RPMI7951 (cell line): Measurements from ENCODE around the gene TEX26. TPM values are rescaled to one million over a fixed set of nuclear protein-coding genes. Genes with fewer than 3 reads are reported as not detected.
A peak's percentile ranks its signal among the peaks of the same experiment; 100 is the strongest.

Experiments used
- DNase-seq: peaks from one replicate; pipeline ENCODE4 v3.0.0-alpha.2; 2012; ENCODE audit warnings: low read depth
- total RNA-seq: library from RNA; depleted of rRNA; stranded (reverse); fragments of >200 nt; shearing (Covaris generic); gene quantifications from 2 replicates; pipeline ENCODE4 v1.2.3, GENCODE V29; 2014

The TEX26 gene
- total RNA-seq, 1 experiment from 2014 or later, result not detected

GRCh38 chr13:30976025-30976424 is 43.6 kb downstream of the TEX26 start:
- no peak for DNase-seq

DNA sequence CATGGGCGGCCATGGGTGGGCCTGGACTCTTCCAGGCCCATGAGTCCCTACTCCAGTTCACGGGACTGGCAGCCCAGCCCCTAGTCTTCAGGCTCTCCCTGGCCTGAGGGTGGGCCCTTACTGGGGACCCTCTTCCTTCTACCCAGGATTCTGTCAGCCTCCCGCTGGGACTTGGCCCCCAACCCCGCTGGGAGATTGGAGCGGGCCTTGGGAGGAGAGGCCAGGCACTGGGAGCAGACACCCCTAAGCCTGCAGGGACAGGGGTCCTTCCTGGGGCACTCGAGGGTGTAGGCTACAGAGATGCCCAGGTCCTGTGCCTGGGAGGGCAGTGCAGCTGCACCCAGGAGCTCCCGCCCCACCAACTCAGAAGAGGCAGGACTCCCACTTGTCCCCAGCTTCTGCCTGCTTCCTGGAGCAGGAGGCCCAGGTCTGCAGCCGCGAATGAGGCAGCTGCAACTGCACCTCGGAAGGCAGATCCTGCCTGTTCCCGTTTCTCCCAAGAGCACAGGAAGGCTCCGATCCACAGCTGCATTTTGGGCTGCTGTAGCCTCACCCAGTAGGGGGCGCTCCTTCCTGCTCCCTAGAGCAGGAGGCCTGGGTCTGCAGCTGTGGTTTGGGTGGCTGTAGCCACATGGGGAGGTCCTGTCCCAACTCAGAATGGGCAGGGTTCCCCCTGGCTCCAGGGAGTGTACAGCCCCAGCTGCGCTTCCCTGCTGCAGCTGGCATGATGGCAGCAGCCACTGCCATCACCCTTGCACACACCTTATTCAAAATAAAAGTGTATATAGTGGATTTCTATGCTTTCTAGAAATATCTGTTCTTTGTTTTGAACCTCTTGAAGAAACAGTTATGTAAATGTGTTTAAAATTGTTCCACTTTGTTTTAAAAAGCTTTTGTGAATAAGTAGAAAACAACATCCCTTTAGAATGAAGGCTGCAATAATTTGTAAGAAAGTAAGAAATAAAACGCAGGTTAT is 46.8 kb downstream of the TEX26 start:
- DNase-seq, result no peak

DNA sequence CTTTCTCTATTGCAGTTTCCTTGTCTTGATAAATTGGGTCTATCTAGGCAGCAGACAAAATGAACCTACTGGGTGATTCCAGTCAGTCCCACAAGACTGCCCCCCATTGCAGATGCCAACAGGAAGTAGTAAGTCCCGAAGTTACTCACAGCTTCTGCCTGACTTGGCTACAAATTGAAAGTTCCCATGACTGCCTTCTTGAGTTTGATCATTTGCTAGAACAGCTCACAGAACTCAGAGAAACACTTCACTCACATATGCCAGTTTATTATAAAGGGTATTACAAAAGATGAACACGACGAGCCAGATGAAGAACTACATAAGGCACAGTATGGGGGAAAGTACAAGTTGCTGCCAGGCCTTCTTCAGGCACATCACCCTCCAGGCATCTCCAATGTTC is 50.0 kb downstream of the TEX26 start:
- DNase-seq, result no peak

- DNase-seq, result no peak
These were observed 50.5 kb downstream of the TEX26 start for GRCh38 chr13:30982906-30983305.

- no peak for DNase-seq
These were observed 51.0 kb downstream of the TEX26 start for GRCh38 chr13:30983431-30983830.

GRCh38 chr13:30984620-30985019 is 52.2 kb downstream of the TEX26 start:
- DNase-seq, result no peak

DNA sequence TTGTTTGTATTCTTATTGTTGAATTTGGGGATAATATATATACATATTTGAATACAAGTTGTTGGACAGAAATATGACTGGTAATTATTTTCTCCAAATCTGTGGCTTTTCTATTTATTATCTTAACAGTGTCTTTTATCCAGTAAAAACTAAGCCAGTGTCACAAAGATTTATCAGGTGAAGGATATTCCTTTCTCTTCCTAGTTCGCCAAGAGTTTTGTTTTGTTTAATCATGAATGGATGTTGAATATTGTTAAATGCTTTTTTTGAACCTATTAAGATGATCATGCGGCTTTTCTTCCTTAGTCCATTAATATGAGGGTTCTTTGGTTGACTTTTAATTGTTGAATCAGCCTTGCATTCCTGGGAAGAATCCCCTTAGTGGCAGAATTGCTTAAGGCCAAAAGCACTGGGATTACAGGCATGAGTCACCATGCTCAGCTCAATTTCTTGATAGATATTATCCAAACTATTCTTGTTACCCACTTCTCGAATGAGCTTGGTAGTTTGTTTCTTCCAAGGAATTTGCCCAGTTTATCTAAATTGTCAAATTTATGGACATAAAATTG is 53.3 kb downstream of the TEX26 start:
- peak; percentile 74 for DNase-seq

GRCh38 chr13:30991184-30991583 is 58.7 kb downstream of the TEX26 start:
- DNase-seq, result no peak

- no peak for DNase-seq
These were observed 59.5 kb downstream of the TEX26 start for GRCh38 chr13:30991922-30992321.

DNA sequence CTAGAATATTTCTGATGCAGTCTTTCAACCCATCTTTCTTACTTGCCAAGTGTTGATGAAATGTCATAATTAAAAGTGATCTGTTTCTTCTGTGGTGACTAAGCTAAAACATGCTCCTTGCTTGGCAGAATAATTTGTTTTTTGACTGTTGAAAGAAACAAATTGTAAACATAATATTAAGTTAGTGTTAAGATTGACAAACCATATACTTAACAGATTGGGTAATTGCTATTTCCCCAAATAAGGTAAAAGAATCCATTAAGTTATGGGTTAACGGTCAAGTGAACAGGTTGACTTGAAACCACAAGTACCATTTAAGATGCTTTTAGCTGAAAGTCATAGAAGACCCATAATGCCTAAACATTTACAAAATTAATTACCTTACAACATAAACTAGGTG is 62.9 kb downstream of the TEX26 start:
- no peak for DNase-seq

DNA sequence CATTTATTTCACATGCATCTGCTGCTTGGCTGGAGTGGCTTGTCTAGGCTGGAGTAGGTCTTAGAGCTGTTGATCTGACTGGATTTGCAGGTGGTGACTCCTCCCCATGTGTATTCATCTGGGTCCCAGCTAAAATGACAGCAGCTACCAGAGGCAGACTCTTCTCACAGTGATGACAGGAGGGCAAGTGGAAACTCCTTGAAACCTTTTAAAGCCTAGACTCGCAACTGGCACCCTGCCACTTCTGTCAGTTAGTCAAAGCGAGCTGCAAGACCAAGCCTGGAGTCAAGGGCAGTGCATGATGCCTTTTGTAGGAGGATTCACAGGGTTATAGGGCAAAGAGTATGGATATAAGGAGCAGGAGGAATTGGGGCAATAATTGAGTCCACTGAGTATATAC is 65.2 kb downstream of the TEX26 start:
- DNase-seq, result no peak

DNA sequence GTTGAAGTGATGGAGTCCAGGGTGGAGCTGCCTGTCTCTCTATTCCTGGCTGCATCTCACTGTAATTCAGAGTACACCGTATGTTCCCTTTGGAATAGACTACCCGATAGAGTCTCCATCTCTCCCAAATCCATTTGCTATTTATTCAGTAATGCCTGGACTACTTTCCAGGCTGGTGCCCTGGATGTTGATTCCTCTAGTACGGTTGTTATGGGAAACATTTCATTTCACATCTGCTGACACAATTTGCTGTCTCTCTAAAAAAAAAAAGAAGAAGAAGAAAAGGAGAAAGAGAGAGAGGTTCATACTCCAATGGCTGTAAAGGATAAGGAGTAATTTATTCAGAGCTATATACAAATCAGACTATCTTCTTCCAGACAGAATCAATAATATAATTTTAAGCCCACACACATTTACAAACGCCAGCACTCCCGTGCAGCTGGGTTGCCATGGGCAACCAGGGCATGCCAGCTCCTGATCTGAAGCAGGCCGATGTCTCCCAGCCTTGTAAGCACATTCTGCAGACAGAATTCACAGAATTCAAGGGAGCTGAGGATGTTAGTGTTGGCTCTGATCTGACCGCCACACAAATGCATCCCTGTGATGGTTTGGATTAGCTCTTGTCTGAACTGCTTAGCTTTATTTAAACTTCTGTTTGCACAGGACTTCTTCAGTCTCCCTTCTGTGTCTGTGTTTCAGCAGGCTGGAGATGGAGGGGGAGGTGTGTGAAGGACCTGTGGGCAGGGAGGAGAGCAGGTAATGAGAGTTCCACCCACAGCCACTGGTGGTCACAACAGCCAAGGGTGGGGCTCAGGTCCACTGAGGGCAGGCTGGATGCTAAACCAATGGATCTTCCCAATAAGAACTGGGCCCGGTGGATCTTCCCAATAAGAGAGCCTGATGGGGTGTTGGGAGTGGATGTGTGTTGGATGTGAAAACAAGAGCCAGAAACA is 66.0 kb downstream of the TEX26 start:
- DNase-seq, result no peak

DNA sequence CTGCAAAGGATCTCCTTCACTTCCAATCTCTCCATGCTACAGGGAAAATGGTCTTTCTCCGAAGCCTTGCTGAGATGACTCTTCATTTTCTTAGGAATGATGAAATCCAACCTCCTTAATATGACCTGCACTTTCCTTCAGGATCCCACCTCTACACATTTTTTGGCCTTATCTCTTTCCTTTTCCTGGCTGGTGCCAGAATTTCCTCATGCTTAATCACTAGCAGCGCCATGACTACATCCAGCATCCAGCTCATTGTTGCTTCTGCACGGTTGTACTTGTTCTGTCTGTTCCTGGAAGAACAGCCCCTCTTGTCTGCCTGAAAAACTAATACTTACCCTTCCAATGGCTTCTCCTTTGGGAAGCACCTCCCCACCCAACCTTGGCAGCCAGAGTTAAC is 68.4 kb downstream of the TEX26 start:
- DNase-seq, result no peak

GRCh38 chr13:31001647-31002046 is 69.2 kb downstream of the TEX26 start:
- DNase-seq, result no peak

DNA sequence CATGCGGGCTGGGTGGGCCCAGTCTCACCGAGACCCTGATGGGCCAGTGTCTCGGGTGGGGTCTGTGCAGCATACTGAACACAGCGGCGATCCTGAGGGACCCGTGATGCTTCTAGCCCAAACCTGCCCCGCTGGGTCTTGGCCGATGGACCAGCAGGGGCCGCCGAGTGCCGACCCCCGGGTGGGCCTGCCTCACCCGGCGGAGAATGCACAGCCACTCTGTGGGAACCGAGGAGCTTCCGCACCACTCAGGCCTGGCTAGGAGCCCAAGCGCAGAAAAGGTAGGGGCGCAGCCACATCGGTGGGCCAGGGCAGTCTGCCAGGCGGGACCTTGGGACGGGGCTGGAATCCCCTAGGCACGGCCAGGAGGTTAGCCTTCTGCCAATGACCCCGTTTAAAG is 72.6 kb downstream of the TEX26 start:
- no peak for DNase-seq

GRCh38 chr13:31007417-31007816 is 75.0 kb downstream of the TEX26 start:
- DNase-seq, result no peak

GRCh38 chr13:31008400-31009115 is 76.1 kb downstream of the TEX26 start:
- DNase-seq, result peak; percentile 65

- peak; percentile 69 for DNase-seq
These were observed 76.7 kb downstream of the TEX26 start for GRCh38 chr13:31009166-31009565.

- no peak for DNase-seq
These were observed 77.8 kb downstream of the TEX26 start for GRCh38 chr13:31010296-31010695.

- DNase-seq, result no peak
These were observed 78.9 kb downstream of the TEX26 start for GRCh38 chr13:31011193-31011860.
